SK-N-MC (cell line): ENCODE data around the gene PPP1R2B.

Experiments
- EZH2 ChIP-seq: fragments of 200-600 bp; sonication (generic); IDR thresholded peaks from one replicate; pipeline ENCODE4 v1.6.1; 2017; ENCODE audit warnings: antibody characterized with exemption
- POLR2AphosphoS5 ChIP-seq: IDR thresholded peaks from 2 replicates; pipeline ENCODE4 v1.6.1; 2012; ENCODE audit warnings: mild to moderate bottlenecking, low read depth, low read length, borderline replicate concordance

DNA sequence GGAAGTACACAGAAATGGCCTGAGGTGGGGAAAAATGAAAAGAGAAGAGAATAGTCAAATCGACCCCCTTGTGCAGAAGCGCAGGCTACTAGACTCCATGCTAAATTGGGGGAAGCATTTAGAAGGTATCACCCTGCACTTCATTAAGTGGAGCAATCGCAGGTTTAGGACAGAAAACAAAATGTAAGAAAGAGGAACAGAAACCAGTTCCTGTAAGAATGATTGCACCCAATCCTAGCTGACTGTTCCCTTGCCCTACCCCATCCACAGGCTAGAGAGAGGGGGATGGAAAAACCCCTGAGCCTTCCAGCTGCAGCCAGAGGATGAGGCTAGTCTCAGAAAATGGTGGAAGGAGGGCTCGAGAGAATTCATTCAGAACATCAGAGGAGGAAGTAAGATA lies 23.9 kb upstream of the PPP1R2B start:
- TF ChIP-seq EZH2 (no peak), POLR2AphosphoS5 (no peak)
